Embryonic facial prominence (tissue), 1 donor: Measurements from ENCODE around the gene NOL8.

Experiments used
- DNase-seq: peaks from one replicate; pipeline ENCODE4 v3.0.0-alpha.2; 2016; ENCODE audit errors: extremely low spot score

Gene NOL8

GRCh38 chr9:92312887-92313623 is 12.1 kb downstream of the NOL8 start:
- DNase-seq, result no peak

GRCh38 chr9:92310562-92310961 is 14.6 kb downstream of the NOL8 start:
- DNase-seq, result no peak

- DNase-seq, result no peak
Measured at GRCh38 chr9:92308893-92309292, 16.3 kb downstream of the NOL8 start.

GRCh38 chr9:92300936-92301335 is 24.2 kb downstream of the NOL8 start:
- DNase-seq, result no peak

GRCh38 chr9:92299116-92299515 is 26.0 kb downstream of the NOL8 start:
- DNase-seq, result no peak

- no peak for DNase-seq
Measured at GRCh38 chr9:92298036-92298435, 27.1 kb downstream of the NOL8 start.

GRCh38 chr9:92297611-92298010 is 27.5 kb downstream of the NOL8 start:
- no peak for DNase-seq

GRCh38 chr9:92295827-92296258 is 29.3 kb downstream of the NOL8 start:
- DNase-seq, result no peak

GRCh38 chr9:92295240-92295790 is 29.8 kb downstream of the NOL8 start:
- DNase-seq, result no peak

- no peak for DNase-seq
Measured at GRCh38 chr9:92294297-92294676, 30.9 kb downstream of the NOL8 start.

GRCh38 chr9:92293452-92294296 is 31.5 kb downstream of the NOL8 start, which contains the start of gene IARS1:
TSS of gene IARS1 (minus strand) at chr9:92293697. CDS start at chr9:92289419, 4,278 bp downstream.
- peak; percentile 93 for DNase-seq

GRCh38 chr9:92293075-92293354 is 32.1 kb downstream of the NOL8 start:
- DNase-seq, result no peak

GRCh38 chr9:92292338-92293074 is 32.6 kb downstream of the NOL8 start:
- DNase-seq, result no peak

- no peak for DNase-seq
Measured at GRCh38 chr9:92291577-92291976, 33.6 kb downstream of the NOL8 start.

- DNase-seq, result no peak
Measured at GRCh38 chr9:92290785-92291429, 34.2 kb downstream of the NOL8 start.

- no peak for DNase-seq
Measured at GRCh38 chr9:92289708-92290390, 35.3 kb downstream of the NOL8 start.

- no peak for DNase-seq
Measured at GRCh38 chr9:92279302-92279701, 45.8 kb downstream of the NOL8 start.

- DNase-seq, result no peak
Measured at GRCh38 chr9:92278110-92278509, 47.0 kb downstream of the NOL8 start.

GRCh38 chr9:92276331-92277032 is 48.7 kb downstream of the NOL8 start:
- DNase-seq, result no peak

- DNase-seq, result no peak
Measured at GRCh38 chr9:92275541-92275940, 49.6 kb downstream of the NOL8 start.
